ENCODE measurements around the gene PLAC1. TPM values are rescaled to one million over a fixed set of nuclear protein-coding genes. Genes with fewer than 3 reads are reported as not detected.

PLAC1 gene
- polyA plus RNA-seq, 1 donor from 2014 or later, result not detected

- Histone ChIP-seq H3K79me2 (replicated peaks; ENCODE audit: insufficient read depth, low read length) (no peaks in the 10 kb centered on the region), H2AFZ (ENCODE audit: low read depth, low read length) (no peak overlapping the region), H4K20me1 (ENCODE audit: insufficient read depth) (no peaks in the 10 kb centered on the region), H3K9me2 (ENCODE audit: insufficient read depth, low read length) (no peaks in the 10 kb centered on the region), H3K9ac (ENCODE audit: low read length) (no peak overlapping the region), H3K4me2 (ENCODE audit: low read length) (no peak overlapping the region), H3K27me3 (ENCODE audit: insufficient read depth, low read depth, low read length) (no peaks in the 10 kb centered on the region), H3K4me3 (ENCODE audit: low read length) (no peak overlapping the region), H3K9me3 (ENCODE audit: low read length) (no peaks in the 10 kb centered on the region), H3F3A (ENCODE audit: insufficient read depth, low read length, poor library complexity, severe bottlenecking) (no peaks in the 10 kb centered on the region), H3K36me3 (ENCODE audit: insufficient read depth, low read length) (no peaks in the 10 kb centered on the region), H3K27ac (ENCODE audit: low read length) (no peak overlapping the region)
- TF ChIP-seq EP300 (conservative IDR thresholded peaks at IDR 0.05; ENCODE audit: poor library complexity, severe bottlenecking) (no peak), TAF1 (IDR thresholded peaks at IDR 0.05; ENCODE audit: low read depth) (no peak), RAD21 (conservative IDR thresholded peaks at IDR 0.05) (no peak), SMC3 (conservative IDR thresholded peaks at IDR 0.05; ENCODE audit: poor library complexity) (no peak), CTCF (IDR thresholded peaks at IDR 0.05; ENCODE audit: poor library complexity, severe bottlenecking) (no peak), MXI1 (conservative IDR thresholded peaks at IDR 0.05; ENCODE audit: poor library complexity, severe bottlenecking) (no peak), POLR2AphosphoS5 (IDR thresholded peaks at IDR 0.05) (no peak), EZH2 (IDR thresholded peaks at IDR 0.05; ENCODE audit: borderline replicate concordance, insufficient read depth, low read length, poor library complexity, severe bottlenecking) (no peak), REST (IDR thresholded peaks at IDR 0.05; ENCODE audit: borderline replicate concordance) (no peak)
Observed at GRCh38 chrX:134647477-134647877, 10.8 kb downstream of the PLAC1 start.

GRCh38 chrX:134646691-134647090, 11.6 kb downstream of the PLAC1 start:
- Histone ChIP-seq H3K79me2 (replicated peaks; ENCODE audit: insufficient read depth, low read length) (no peaks in the 10 kb centered on the region), H3K36me3 (ENCODE audit: insufficient read depth, low read length) (no peaks in the 10 kb centered on the region), H3K27ac (ENCODE audit: low read length) (no peak overlapping the region), H3K27me3 (ENCODE audit: insufficient read depth, low read depth, low read length) (no peaks in the 10 kb centered on the region), H2AFZ (ENCODE audit: low read depth, low read length) (no peak overlapping the region), H3K4me2 (ENCODE audit: low read length) (no peak overlapping the region), H4K20me1 (ENCODE audit: insufficient read depth) (no peaks in the 10 kb centered on the region), H3K4me3 (ENCODE audit: low read length) (no peak overlapping the region), H3K9me2 (ENCODE audit: insufficient read depth, low read length) (no peaks in the 10 kb centered on the region), H3K9me3 (ENCODE audit: low read length) (no peaks in the 10 kb centered on the region), H3K9ac (ENCODE audit: low read length) (no peak overlapping the region), H3F3A (ENCODE audit: insufficient read depth, low read length, poor library complexity, severe bottlenecking) (no peaks in the 10 kb centered on the region)
- TF ChIP-seq EZH2 (IDR thresholded peaks at IDR 0.05; ENCODE audit: borderline replicate concordance, insufficient read depth, low read length, poor library complexity, severe bottlenecking) (no peak), TAF1 (IDR thresholded peaks at IDR 0.05; ENCODE audit: low read depth) (no peak), CTCF (IDR thresholded peaks at IDR 0.05; ENCODE audit: poor library complexity, severe bottlenecking) (no peak), REST (IDR thresholded peaks at IDR 0.05; ENCODE audit: borderline replicate concordance) (no peak), EP300 (conservative IDR thresholded peaks at IDR 0.05; ENCODE audit: poor library complexity, severe bottlenecking) (no peak), MXI1 (conservative IDR thresholded peaks at IDR 0.05; ENCODE audit: poor library complexity, severe bottlenecking) (no peak), POLR2AphosphoS5 (IDR thresholded peaks at IDR 0.05) (no peak), RAD21 (conservative IDR thresholded peaks at IDR 0.05) (no peak), SMC3 (conservative IDR thresholded peaks at IDR 0.05; ENCODE audit: poor library complexity) (no peak)
